Activated T-helper 1 cell treated with Interleukin-2 at 50 U/mL for 16 hours (primary cell): ENCODE measurements around the gene CSNK1G1.
"Not testable (repeated sequence)": the region's sequence is repeated elsewhere in the genome, so short reads cannot be mapped to it uniquely, and the experiment has no call there.

Experiments used
- DNase-seq: peaks from one replicate; pipeline ENCODE4 v3.0.0-alpha.2; 2020; ENCODE audit warnings: low read depth

Gene CSNK1G1

GRCh38 chr15:64349375-64349774 lies 6.6 kb downstream of the CSNK1G1 start:
- no peak for DNase-seq

GRCh38 chr15:64348455-64348854 lies 7.5 kb downstream of the CSNK1G1 start:
- no peak for DNase-seq

- not testable (repeated sequence) for DNase-seq
Measured at GRCh38 chr15:64346242-64346641, 9.7 kb downstream of the CSNK1G1 start.

GRCh38 chr15:64344651-64345294 lies 11.2 kb downstream of the CSNK1G1 start:
- DNase-seq: no peak

GRCh38 chr15:64343841-64344240 lies 12.1 kb downstream of the CSNK1G1 start:
- no peak for DNase-seq

- DNase-seq: no peak
Measured at GRCh38 chr15:64343222-64343621, 12.8 kb downstream of the CSNK1G1 start.

- no peak for DNase-seq
Measured at GRCh38 chr15:64341961-64342360, 14.0 kb downstream of the CSNK1G1 start.

GRCh38 chr15:64340355-64340754 lies 15.6 kb downstream of the CSNK1G1 start:
- DNase-seq: no peak

- DNase-seq: no peak
Measured at GRCh38 chr15:64337761-64338160, 18.2 kb downstream of the CSNK1G1 start.

GRCh38 chr15:64333986-64334929 lies 21.7 kb downstream of the CSNK1G1 start:
- peak; percentile 7 for DNase-seq

- no peak for DNase-seq
Measured at GRCh38 chr15:64333516-64333915, 22.5 kb downstream of the CSNK1G1 start.

- DNase-seq: not testable (repeated sequence)
Measured at GRCh38 chr15:64331668-64332067, 24.3 kb downstream of the CSNK1G1 start.

GRCh38 chr15:64326975-64327374 lies 29.0 kb downstream of the CSNK1G1 start:
- not testable (repeated sequence) for DNase-seq

- not testable (repeated sequence) for DNase-seq
Measured at GRCh38 chr15:64326458-64326857, 29.5 kb downstream of the CSNK1G1 start.

- DNase-seq: no peak
Measured at GRCh38 chr15:64324165-64324877, 31.7 kb downstream of the CSNK1G1 start.

- no peak for DNase-seq
Measured at GRCh38 chr15:64315216-64315615, 40.8 kb downstream of the CSNK1G1 start.

GRCh38 chr15:64314456-64314855 lies 41.5 kb downstream of the CSNK1G1 start:
- DNase-seq: no peak

- no peak for DNase-seq
Measured at GRCh38 chr15:64311566-64311965, 44.4 kb downstream of the CSNK1G1 start.

GRCh38 chr15:64310036-64310435 lies 45.9 kb downstream of the CSNK1G1 start:
- DNase-seq: no peak

- no peak for DNase-seq
Measured at GRCh38 chr15:64305261-64305660, 50.7 kb downstream of the CSNK1G1 start.

GRCh38 chr15:64289550-64289949 lies 66.4 kb downstream of the CSNK1G1 start:
- DNase-seq: no peak

- DNase-seq: no peak
Measured at GRCh38 chr15:64288999-64289398, 67.0 kb downstream of the CSNK1G1 start.

GRCh38 chr15:64288577-64288976 lies 67.4 kb downstream of the CSNK1G1 start:
- DNase-seq: no peak
